ENCODE data around the gene NPY4R.
"Not testable (repeated sequence)": the region's sequence is repeated elsewhere in the genome, so short reads cannot be mapped to it uniquely, and the experiment has no call there.

Gene NPY4R

GRCh38 chr10:46465765-46466164 is at the start of gene NPY4R:
TSS of gene NPY4R (minus strand) at chr10:46465958. CDS start at chr10:46462635, 3,323 bp downstream.
- DNase-seq, result not testable (repeated sequence)

- DNase-seq, result no peak
Measured at GRCh38 chr10:46515366-46515765, 49.6 kb upstream of the NPY4R start.

GRCh38 chr10:46514899-46515298 is 49.1 kb upstream of the NPY4R start:
- DNase-seq, result no peak

GRCh38 chr10:46514431-46514861 is 48.7 kb upstream of the NPY4R start:
- no peak for DNase-seq

GRCh38 chr10:46513333-46513732 is 47.6 kb upstream of the NPY4R start:
- DNase-seq, result not testable (repeated sequence)

- not testable (repeated sequence) for DNase-seq
Measured at GRCh38 chr10:46512725-46513124, 47.0 kb upstream of the NPY4R start.

GRCh38 chr10:46512002-46512401 is 46.2 kb upstream of the NPY4R start:
- DNase-seq, result not testable (repeated sequence)

- not testable (repeated sequence) for DNase-seq
Measured at GRCh38 chr10:46499990-46500389, 34.2 kb upstream of the NPY4R start.

- DNase-seq, result not testable (repeated sequence)
Measured at GRCh38 chr10:46498985-46499703, 33.4 kb upstream of the NPY4R start.

- DNase-seq, result not testable (repeated sequence)
Measured at GRCh38 chr10:46497878-46498277, 32.1 kb upstream of the NPY4R start.

- not testable (repeated sequence) for DNase-seq
Measured at GRCh38 chr10:46497401-46497800, 31.6 kb upstream of the NPY4R start.

GRCh38 chr10:46491364-46492114 is 25.8 kb upstream of the NPY4R start:
- DNase-seq, result not testable (repeated sequence)

- not testable (repeated sequence) for DNase-seq
Measured at GRCh38 chr10:46490285-46490684, 24.5 kb upstream of the NPY4R start.

- not testable (repeated sequence) for DNase-seq
Measured at GRCh38 chr10:46486459-46486858, 20.7 kb upstream of the NPY4R start.

- DNase-seq, result not testable (repeated sequence)
Measured at GRCh38 chr10:46474746-46475320, 9.1 kb upstream of the NPY4R start.

- not testable (repeated sequence) for DNase-seq
Measured at GRCh38 chr10:46473758-46474157, 8.0 kb upstream of the NPY4R start.

- DNase-seq, result not testable (repeated sequence)
Measured at GRCh38 chr10:46470134-46470533, 4.4 kb upstream of the NPY4R start.

- DNase-seq, result not testable (repeated sequence)
Measured at GRCh38 chr10:46468119-46468809, 2.5 kb upstream of the NPY4R start.

- DNase-seq, result not testable (repeated sequence)
Measured at GRCh38 chr10:46463608-46464007, 2.1 kb downstream of the NPY4R start.

- not testable (repeated sequence) for DNase-seq
Measured at GRCh38 chr10:46462276-46462675, 3.5 kb downstream of the NPY4R start.

GRCh38 chr10:46459579-46459978 is 6.2 kb downstream of the NPY4R start:
- not testable (repeated sequence) for DNase-seq

- not testable (repeated sequence) for DNase-seq
Measured at GRCh38 chr10:46457071-46457470, 8.7 kb downstream of the NPY4R start.

- not testable (repeated sequence) for DNase-seq
Measured at GRCh38 chr10:46455992-46456391, 9.8 kb downstream of the NPY4R start.

All from stimulated activated naive CD4-positive, alpha-beta T cell treated with Interleukin-2 at 50 U/mL for 16 hours (primary cell).